ENCODE data around the gene BCDIN3D.

Gene BCDIN3D

DNA sequence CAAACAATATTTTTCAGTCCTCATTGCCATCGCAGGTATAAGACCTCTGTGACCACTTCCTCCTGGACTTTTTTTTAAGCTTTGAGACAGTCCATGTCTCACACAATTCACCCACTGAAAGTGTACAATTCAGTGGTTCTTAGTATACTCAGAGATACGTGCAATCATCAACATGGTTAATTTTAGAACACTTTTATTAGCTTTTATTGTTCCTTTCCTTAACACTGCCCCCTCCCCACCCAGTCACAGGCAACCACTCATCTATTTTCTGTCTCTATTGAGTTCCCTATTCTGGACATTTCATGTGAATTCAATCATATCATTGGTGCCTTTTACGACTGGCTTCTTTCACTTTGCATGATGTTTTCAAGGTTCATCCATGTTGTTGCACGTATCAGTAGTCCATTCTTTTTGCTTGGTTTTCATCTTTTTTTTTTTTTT is 30.9 kb downstream of the BCDIN3D start:
- TF ChIP-seq POLR2A (IDR thresholded peaks at IDR 0.05; ENCODE audit: extremely low read depth, insufficient read length), result no peak
- TF ChIP-seq MYC (IDR thresholded peaks at IDR 0.05; ENCODE audit: low read depth, low read length), result no peak
- TF ChIP-seq, protein P1, sequence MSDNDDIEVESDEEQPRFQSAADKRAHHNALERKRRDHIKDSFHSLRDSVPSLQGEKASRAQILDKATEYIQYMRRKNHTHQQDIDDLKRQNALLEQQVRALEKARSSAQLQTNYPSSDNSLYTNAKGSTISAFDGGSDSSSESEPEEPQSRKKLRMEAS (IDR thresholded peaks at IDR 0.05; ENCODE audit: low read depth, low read length), result no peak
- TF ChIP-seq, protein P2, sequence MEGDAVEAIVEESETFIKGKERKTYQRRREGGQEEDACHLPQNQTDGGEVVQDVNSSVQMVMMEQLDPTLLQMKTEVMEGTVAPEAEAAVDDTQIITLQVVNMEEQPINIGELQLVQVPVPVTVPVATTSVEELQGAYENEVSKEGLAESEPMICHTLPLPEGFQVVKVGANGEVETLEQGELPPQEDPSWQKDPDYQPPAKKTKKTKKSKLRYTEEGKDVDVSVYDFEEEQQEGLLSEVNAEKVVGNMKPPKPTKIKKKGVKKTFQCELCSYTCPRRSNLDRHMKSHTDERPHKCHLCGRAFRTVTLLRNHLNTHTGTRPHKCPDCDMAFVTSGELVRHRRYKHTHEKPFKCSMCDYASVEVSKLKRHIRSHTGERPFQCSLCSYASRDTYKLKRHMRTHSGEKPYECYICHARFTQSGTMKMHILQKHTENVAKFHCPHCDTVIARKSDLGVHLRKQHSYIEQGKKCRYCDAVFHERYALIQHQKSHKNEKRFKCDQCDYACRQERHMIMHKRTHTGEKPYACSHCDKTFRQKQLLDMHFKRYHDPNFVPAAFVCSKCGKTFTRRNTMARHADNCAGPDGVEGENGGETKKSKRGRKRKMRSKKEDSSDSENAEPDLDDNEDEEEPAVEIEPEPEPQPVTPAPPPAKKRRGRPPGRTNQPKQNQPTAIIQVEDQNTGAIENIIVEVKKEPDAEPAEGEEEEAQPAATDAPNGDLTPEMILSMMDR (IDR thresholded peaks at IDR 0.05; ENCODE audit: low read depth, low read length), result no peak
- DNase-seq (ENCODE audit: low read depth), result peak; percentile 34
- no peak overlapping the region for H3K4me3 ChIP-seq (ENCODE audit: low read depth, low read length)

DNA sequence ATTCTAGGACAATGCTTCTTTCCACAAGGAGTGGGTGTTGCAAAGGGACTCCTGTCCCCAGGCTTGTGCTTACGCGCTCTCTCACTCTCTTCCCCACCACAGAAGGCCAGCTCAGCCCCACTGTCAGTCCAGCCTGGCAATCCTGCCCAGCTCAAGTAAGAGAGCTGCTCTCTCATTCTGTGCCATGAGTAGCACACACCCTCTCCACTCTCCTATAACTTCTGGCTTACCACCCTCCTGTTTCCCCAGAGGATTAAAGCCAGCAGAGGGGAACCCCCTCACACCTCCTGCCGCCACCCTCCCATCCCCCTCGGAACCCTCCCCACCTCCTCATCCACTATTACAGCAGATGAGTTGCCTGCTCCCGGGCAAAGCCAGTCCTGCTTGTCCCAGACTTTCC is 31.8 kb downstream of the BCDIN3D start:
- no peak for TF ChIP-seq MYC (IDR thresholded peaks at IDR 0.05; ENCODE audit: low read depth, low read length)
- TF ChIP-seq, protein P1 (IDR thresholded peaks at IDR 0.05; ENCODE audit: low read depth, low read length), result no peak
- TF ChIP-seq, protein P2 (IDR thresholded peaks at IDR 0.05; ENCODE audit: low read depth, low read length), result no peak
- no peak for TF ChIP-seq POLR2A (IDR thresholded peaks at IDR 0.05; ENCODE audit: extremely low read depth, insufficient read length)
- no peak overlapping the region for H3K4me3 ChIP-seq (ENCODE audit: low read depth, low read length)
- no peak for DNase-seq (ENCODE audit: low read depth)

DNA sequence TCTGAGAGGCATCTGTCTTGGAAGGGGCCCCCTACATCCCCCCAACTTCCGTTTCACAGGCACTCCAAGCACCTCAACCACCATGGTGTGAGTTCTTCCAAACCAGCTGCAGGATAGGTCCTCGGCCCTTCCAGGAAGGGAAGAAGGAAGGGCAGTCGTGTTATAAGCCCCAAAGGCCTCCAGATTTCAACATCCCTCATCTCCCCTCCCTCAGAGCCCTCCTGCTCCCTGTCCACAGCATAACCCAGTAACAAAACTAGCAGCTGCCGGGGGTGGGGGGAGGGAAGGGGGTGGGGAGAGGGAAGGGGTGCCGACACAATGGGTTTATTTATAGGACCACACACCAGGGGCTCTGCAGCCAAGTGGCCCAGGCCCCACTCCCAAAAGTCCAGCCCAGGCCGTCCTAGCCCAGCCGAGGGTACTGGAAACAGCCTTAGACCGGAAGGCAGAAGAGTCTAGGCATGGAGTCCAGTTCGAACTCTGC is 33.0 kb downstream of the BCDIN3D start:
- TF ChIP-seq, protein P2 (IDR thresholded peaks at IDR 0.05; ENCODE audit: low read depth, low read length), result no peak
- TF ChIP-seq, protein P1 (IDR thresholded peaks at IDR 0.05; ENCODE audit: low read depth, low read length), result no peak
- TF ChIP-seq MYC (IDR thresholded peaks at IDR 0.05; ENCODE audit: low read depth, low read length) (no peak), POLR2A (IDR thresholded peaks at IDR 0.05; ENCODE audit: extremely low read depth, insufficient read length) (no peak)
- peak; percentile 66 for DNase-seq (ENCODE audit: low read depth)
- H3K4me3 ChIP-seq (ENCODE audit: low read depth, low read length), result no peak overlapping the region

DNA sequence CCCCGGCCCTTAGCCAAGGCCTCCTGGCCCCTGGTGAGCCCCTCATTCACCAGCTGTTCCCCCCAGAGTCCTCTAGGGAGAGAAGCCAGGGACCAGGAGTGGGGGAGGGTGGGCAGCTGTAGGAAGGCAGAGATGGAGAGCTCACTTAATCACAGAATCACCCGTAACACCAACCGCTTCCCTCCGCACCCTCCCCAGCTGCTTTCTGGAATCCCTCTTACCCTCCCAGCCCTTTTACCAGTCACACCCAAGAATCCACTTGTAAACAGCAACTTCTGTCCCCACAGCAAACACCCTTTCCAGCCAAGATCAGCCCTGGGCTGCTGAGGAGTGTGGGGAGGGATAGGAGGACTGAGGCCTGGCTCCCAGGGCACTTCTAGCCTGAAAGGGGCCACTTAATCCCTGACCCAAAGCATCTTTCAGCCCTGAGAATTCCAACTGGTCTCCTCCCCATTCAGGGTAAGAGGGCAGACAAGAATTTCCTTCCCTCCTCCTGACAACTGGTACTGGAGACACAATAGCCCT is 33.5 kb downstream of the BCDIN3D start:
- no peak overlapping the region for H3K4me3 ChIP-seq (ENCODE audit: low read depth, low read length)
- TF ChIP-seq POLR2A (IDR thresholded peaks at IDR 0.05; ENCODE audit: extremely low read depth, insufficient read length) (no peak), MYC (IDR thresholded peaks at IDR 0.05; ENCODE audit: low read depth, low read length) (no peak)
- TF ChIP-seq, protein P2 (IDR thresholded peaks at IDR 0.05; ENCODE audit: low read depth, low read length), result no peak
- TF ChIP-seq, protein P1 (IDR thresholded peaks at IDR 0.05; ENCODE audit: low read depth, low read length), result no peak

DNA sequence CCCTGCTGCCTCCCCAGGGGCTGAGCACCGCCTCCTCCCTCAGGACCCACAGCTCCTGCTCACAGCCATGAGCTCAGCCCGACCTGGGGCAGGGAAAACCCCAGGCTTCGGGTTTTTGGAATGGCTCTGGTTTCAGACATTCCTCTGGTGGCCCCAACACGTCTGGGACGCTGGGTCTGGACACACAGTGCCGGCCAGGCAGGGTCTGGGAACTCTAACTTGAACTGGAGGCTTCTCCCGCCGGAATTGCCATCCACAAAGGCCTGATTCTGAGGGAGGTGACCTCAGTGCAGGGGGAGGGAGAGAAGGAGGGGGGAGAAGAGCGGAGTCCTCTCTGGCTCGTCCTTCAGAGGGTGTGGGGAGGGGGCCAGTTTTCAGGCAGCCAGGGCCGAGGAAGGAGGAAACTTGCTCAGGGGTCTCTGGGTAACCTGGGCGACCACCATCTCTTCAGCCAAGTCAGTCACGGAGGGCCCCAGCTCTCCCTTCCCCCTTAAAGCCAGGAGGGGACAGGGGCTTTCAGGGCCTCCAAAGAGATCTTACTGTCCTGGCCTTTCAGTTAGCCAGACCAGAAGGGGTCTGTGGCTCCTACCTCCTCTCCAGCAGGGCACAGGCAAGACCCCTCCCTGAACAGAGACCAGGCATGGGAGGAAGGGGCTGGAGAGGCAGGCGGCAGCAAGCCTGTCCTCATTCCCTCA is 34.1 kb downstream of the BCDIN3D start:
- DNase-seq (ENCODE audit: low read depth), result no peak
- TF ChIP-seq POLR2A (IDR thresholded peaks at IDR 0.05; ENCODE audit: extremely low read depth, insufficient read length), result no peak
- no peak for TF ChIP-seq MYC (IDR thresholded peaks at IDR 0.05; ENCODE audit: low read depth, low read length)
- TF ChIP-seq, protein P1 (IDR thresholded peaks at IDR 0.05; ENCODE audit: low read depth, low read length), result no peak
- TF ChIP-seq, protein P2 (IDR thresholded peaks at IDR 0.05; ENCODE audit: low read depth, low read length), result no peak
- H3K4me3 ChIP-seq (ENCODE audit: low read depth, low read length), result no peak overlapping the region

More for the DNA sequence above, 33.5 kb downstream of the BCDIN3D start:
- no peak for DNase-seq (ENCODE audit: low read depth)

Measured in NB4 (cell line).